Epithelial cell of prostate (primary cell): ENCODE measurements around the gene BHLHA15.

Experiments used
- DNase-seq: peaks from one replicate; pipeline ENCODE4 v3.0.0-alpha.2; 2011; ENCODE audit warnings: low read depth, low spot score
- H3K27ac ChIP-seq: fragments of 450-650 bp; 2 replicates; pipeline ENCODE4 v1.5.1; 2017; ENCODE audit warnings: mild to moderate bottlenecking

The BHLHA15 gene

DNA sequence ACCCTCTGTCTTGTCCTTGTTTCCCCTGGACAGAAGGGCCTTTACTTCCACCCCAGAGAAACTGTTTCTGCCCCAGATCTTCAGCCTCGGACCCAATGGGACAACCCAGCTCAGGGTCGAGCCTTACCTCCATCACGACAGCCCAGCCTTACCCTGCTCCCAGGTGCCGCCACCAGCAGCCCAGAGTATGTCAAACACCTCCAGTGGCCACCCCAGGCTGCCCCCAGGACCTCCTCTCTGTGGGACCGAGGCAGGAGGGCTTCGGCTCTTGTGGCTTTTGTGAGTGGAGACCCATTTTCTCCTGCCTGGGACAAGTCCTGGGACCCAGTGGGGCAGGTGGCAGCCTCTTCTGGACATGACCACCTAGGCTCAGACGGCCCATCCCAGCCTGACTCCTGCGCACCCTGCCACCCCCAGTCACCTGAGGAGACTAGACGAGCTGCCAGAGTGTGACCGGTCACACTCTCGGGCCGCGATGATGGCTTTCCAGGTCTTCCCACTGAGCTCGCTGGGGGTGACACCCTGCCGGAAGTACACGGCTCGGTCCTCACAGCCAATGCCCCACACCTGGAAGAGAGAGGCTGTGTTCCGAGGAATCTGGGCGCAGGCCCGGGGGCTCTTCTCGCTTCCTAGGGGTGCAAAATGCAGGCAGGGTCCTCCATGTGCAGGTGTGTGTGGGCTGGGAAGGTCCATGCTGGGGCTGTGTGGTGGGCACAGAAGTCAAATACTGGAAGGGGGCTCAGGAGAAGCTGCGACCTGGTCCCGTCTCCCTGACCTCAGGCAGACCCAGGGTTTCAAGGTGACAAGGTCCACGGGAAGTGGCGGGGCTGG, 25.3 kb downstream of the BHLHA15 start:
- no peak overlapping the region for H3K27ac ChIP-seq
- DNase-seq: no peak

DNA sequence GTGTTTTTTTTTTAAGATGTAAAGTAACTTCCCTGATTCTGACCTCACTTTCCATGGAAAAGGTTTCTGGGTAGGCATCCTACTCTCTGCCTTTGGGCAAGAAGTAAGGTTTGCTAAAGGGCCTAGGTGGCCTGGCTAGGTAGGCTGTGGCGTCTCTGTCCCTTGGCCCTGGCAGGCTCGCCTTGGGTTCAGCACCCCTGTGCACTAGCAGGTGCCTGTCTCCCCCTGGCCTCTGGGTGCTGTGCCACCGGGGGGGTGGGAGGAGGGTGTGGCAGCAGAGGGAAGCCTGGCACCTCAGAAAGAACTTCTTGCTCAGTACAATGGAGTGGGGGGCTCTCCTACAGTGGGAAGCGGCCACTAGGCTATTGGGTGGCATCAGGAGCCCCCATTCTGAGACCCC, 26.8 kb downstream of the BHLHA15 start:
- DNase-seq: no peak
- H3K27ac ChIP-seq: no peak overlapping the region

DNA sequence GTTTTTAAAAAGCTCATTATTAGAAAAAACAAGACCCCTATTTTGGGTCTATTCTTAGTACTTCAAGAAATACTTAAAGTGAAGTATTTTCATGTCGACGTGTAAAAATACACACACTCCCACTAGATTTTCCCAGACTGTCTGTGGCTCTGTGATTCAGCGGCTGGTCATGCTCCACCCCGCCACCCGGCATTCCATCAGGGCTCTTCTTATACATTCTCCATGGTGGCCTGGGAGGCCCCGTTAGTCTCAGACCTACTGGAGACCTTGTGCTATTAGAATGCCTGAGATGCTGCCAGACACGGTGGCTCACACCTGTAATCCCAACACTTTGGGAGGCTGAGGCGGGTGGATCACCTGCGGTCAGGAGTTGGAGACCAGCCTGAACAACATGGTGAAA, 27.7 kb downstream of the BHLHA15 start:
- DNase-seq: no peak
- no peak overlapping the region for H3K27ac ChIP-seq

DNA sequence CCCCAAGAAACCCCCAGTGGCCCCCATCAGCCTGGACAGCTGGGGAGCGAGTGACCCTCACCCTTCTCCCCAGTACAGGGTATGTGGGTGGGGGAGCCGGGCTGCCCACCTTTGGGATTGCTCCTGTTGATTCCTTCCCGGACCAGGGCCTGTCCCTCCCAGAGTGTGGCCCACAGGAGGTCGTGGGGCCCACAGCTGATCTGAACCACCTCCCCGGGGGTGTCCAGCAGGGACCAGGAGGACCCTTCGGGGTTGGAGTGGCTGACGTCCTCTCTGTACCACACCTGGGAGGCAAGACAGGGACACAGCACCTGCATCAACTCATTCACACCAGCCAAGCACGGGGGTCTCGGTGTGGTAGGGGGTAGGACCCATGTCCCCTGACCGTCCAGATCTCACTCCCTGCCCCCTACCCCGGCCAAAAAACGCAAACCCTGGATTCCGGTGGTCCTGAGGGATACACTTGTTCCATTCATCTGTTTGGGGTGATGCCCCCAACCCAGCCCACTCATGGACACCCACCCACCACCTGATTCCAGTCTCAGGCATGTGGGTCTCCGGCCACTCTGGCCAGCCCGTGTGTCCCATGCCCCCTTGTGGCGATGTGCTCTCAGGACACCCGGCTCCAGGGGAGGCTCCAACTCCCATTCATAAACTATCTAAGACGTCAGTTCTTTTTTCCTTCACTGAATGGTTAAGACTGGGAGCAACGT, 29.9 kb downstream of the BHLHA15 start:
- DNase-seq: no peak
- H3K27ac ChIP-seq: no peak overlapping the region

DNA sequence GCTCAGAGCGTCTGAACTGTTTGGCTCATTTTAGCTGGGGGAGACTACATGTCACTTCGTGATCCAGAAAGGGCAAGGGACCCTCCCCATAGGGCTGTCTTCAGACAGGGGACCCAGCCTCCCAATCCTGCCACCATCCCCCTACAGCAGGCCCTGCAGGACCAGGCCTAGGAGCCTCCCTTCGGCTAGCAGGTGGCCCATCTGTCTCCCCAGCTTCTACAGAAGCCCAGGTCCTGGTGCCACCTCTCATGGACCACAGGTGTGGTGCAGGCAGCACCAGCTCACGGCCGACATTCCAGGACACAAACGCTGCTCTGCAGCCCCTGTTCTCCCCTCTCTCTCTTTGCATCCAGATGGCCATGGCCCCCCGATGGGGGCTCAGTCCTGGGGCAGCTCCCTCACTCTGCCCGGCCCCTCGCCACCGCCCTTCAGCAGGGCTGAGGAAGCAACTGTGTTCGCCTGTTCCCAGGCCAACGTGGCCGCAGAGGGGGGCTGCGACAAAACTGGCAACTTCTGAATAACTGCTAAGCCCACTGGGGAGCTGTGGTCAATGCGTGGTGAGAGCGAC, 30.5 kb downstream of the BHLHA15 start:
- no peak for DNase-seq
- H3K27ac ChIP-seq: no peak overlapping the region

DNA sequence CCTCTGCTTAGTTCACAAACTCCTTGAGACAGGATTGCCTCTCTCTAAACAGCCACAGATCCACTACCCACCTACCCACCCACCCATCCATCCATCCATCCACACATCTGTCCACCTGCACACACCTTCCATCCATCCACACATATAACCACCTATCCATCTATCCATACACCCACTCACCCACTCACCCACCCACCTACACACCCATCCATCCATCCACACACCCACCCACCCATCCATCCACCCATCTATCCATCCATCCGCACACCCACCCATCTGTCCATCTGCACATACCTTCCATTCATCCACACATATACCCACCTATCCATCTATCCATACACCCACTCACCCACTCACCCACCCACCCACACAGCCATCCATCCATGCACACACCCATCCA, 31.1 kb downstream of the BHLHA15 start:
- no peak for DNase-seq
- H3K27ac ChIP-seq: no peak overlapping the region

DNA sequence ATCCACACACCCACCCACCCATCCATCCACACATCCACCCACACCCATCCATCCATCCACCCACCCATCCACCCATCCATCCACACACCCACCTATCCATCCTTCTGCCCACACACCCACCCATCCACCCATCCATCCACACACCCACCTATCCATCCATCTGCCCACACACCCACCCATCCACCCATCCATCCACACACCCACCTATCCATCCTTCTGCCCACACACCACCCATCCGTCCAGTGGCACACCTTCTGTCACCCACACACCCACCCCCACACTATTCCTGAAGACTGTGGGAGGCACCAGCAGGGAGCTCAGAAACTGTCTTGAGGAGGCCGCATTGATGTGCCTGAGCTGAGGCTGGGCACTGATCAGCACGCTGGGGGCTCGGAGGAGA, 31.7 kb downstream of the BHLHA15 start:
- DNase-seq: no peak
- no peak overlapping the region for H3K27ac ChIP-seq

DNA sequence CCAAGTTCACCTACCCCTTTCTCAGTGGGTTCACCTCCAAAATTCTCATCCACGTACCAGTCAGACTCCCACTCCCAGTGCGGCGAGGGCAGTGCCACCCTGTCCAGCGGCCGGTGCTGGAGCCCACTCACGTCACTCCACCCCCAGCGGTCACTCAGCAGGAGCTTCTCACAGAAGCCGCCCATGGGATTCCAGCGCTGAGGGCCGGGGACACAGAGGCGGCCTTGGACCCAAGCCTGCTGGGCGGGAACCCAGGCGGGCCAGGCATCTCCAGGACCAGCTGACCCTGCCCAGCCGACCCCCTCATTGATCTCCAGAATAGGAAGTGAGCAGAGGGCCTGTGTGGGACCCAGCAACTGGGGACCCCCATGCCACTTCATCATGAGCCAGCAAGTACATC, 33.6 kb downstream of the BHLHA15 start:
- DNase-seq: no peak
- H3K27ac ChIP-seq: no peak overlapping the region

DNA sequence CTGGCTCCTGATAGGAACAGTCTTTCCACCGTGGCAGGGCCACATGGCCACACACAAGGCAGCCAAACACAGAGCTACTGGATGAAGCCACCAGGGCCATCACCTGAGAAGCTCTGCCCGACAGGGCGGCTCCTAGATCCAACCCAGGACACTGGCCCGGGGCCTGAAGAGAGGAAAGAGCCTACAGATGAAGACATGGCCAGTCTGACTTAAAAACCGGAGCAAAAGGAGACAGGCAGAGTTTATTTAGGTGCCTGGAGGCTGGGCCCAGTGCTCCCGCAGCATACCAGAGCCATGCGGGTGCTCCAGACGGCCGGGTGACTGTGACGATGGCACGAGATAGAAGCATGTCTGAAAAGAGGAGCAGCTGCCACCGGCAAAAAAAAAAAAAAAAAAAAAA, 36.9 kb downstream of the BHLHA15 start:
- no peak overlapping the region for H3K27ac ChIP-seq
- no peak for DNase-seq

DNA sequence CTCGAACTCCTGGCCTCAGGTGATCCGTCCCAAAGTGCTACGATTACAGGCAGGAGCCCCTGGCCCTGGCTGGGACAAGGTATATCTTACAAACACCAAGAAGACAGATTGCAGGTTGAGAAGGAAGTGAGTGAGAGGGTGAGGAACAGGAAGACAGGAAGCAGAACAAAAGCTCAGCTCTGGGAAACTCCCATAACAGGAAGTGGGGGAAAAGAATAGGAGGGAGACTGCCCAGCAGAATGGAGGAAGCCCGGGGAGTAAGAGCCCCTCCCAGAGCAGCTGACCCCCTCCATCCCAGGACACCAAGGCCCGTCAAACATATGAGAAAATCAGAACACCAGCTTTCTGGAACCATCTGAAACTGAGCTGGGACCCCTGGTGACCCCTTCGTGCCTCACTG, 37.9 kb downstream of the BHLHA15 start:
- no peak for DNase-seq
- H3K27ac ChIP-seq: no peak overlapping the region

DNA sequence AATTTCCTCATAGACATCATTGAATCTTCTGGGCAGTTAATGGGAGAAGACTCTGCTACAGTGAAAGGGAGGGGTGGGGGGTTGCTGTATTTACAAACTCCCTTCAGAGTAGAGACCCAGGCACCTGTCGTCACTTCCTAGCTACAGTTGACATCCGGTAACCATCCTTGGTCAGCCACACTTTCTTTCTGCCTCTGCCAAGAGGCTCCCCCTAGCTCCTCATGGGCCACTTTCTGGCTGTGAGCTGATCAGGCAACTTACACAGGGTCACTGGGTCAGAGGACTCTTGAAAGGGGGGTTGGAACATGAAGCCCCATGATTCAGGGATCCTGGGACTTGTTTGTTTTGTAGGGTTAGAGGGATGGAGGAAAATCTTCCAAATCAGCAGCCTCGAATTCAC, 39.5 kb downstream of the BHLHA15 start:
- DNase-seq: no peak
- peak overlapping the region; percentile 85 for H3K27ac ChIP-seq

DNA sequence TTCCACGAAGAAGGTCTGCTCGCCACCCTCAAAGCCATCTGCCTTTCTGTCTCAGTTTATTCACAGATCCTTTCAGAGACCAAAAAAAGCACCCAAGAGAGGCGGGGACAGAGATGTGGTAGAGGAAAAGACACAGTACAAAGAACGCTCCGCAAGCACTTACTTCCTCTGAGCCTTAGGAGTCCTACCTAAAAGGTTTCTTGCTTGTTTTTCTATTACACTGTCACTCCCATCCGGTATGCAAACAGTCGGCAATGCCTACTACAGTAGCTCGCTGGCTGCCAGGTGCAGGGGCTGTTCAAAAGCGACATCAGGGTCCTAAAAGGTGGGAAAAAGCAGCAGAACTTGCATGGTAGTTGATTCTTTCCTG, 40.0 kb downstream of the BHLHA15 start:
- no peak for DNase-seq
- H3K27ac ChIP-seq: peak overlapping the region; percentile 85

DNA sequence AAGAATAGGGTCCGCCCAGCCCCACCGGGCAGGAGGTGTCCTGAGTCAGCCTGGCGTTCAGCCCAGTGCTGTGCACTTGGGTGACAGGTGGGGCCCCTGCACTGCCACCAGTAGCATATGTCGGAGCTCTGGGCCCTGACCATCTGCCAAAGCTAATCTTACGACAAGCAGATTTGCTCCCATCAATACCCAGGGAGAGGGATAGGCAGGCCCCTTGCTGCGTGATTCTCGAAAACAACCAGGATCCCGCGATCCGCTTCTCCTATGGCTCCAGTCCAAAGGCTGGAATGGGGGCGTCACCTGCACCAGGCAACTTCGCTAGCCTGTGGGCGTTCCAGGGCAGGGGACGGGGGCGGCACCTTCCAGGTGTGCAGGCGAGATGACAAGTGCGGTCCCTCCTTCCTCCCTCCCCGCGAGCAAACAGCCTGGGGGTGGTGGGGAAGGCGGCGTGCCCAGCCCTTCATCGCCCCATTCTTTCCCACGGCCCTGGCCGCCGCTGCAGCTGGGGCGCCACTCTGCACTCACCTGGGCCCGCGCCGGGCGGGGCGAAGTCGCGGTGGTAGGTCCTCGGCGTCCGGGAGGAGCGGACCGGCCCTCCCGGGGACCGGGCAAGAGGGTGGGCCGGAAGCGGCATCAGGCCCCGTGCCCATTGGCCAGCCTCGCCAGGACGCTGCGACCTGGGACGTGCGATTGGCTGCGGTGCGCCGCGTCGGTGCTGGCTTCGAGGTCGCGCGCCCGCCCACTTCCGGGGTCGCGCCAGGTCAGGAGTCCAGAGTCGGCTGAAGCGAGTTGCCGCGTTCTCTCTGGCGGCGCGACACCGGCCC, 40.6 kb downstream of the BHLHA15 start, which contains the start of gene TECPR1:
TECPR1 (minus strand) TSS at position 632 of the 824 bp plus-strand sequence. CDS start 6,086 bp downstream, outside the sequence.
- peak; percentile 62 for DNase-seq

DNA sequence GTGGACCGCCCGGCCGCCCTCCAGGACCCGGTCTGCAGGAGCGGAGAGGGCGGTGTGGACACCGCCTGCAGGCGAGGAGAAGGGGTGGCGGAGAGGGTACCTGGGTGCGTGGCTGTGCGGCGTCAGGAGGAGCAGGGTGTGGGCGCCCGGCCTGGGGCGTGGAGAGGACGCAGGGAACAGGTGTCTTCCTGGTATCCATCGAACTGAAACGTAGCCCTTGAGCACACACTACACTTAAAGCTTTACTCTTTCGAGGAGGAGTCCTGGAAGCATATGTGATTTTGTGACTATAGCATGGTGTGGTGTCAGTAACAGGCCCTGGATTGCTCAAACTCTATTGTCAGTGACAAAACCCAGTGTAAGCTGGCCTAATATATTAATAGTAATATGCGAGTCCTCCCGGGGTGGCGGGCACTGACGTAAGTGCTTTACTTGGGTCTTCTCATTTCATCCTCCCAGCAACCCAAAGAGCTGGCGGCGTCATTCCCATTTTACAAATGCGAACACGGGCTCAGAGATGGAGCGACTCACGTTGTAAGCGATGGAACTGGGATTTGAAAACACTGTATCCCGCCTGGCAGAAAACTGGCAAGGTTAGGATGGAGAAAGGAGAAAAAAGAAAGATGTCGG, 41.3 kb downstream of the BHLHA15 start:
- H3K27ac ChIP-seq: peak overlapping the region; percentile 85
- DNase-seq: no peak

More for the DNA sequence above, 40.6 kb downstream of the BHLHA15 start, which contains the start of gene TECPR1:
- H3K27ac ChIP-seq: peak within 1 kb of the TSS; percentile 85

DNA sequence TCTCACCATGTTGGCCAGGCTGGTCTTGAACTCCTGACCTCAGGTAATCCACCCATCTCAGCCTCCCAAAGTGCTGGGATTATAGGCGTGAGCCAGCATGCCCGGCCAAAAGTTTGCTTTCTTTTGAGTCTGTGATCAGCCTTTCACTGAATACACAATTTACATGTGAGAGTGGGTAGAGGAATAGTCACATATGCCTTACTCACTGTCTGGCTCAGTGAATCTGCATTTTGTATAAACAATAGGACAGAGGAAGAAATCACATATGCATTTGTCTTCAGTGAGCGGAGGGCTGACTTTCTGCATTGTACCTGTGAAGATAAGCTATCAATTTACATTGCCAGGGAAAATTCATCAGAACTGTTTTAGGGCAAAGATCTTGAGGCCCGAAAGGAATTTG, 43.3 kb downstream of the BHLHA15 start:
- DNase-seq: no peak
- H3K27ac ChIP-seq: no peak overlapping the region

DNA sequence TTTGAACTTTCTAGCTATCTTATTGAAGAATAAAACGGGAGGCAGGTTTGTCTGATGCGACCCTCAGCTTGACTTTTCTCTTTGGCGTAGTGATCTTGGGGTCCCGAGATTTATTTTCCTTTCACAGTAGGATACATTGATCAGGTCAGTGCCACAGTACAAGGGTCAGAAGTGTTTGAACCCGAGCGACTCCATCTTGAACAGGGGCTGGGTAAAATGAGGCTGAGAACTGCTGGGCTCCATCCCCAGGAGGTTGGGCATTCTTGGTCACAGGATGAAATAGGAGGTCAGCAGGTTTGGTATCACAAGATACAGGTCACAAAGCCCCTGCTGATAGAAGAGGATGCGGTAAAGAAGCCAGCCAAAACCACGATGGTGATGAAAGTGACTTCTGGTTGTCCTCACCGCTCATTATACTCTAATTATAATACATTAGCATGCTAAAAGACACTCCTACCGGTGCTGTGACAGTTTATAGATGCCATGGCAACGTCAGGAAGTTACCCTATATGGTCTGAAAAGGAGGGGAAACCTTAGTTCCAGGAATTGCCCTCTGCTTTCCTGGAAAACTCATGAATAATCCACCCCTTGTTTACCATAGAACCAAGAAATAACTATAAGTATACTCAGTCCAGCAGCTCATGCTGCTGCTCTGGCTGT, 43.8 kb downstream of the BHLHA15 start:
- no peak overlapping the region for H3K27ac ChIP-seq
- DNase-seq: no peak

DNA sequence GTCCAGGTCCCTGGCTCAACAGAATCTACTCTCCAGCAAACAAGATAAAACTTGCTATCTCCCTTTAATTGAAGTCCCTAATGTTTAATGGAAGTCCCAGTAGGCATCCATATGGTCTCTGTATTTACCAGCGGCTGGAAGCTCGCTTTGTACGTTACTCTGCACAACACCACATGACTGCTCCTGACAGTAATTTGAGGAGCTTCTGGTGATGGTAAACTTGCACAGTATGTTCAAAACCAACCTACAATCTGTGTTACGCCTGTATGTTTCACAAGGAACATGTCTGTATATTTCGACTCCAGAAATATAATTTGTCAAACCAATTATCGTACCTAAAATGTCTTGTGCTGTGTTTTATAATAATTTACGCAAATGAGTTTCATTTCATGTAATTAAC, 45.2 kb downstream of the BHLHA15 start:
- H3K27ac ChIP-seq: no peak overlapping the region
- DNase-seq: no peak

DNA sequence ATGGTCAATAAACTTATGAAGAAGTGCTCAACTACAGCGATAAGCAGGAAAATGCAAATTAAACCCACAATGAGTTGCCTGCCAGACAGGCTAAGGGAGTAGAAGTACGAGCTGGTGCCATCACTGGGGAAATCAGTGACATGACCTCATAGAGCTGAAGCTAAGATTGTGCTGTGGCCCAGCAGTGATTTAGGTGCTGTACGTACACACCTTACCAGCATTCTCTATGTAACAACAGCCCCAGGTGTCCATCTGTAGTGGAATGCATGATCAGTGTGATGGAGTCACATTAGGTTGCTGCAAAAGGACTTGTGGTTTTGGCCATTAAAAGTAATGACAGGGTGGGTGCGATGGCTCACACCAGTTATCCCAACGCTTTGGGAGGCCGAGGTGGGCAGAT, 46.5 kb downstream of the BHLHA15 start:
- no peak overlapping the region for H3K27ac ChIP-seq
- DNase-seq: no peak
